Fibroblast of lung (primary cell): ENCODE measurements around the gene IL3.

Experiments used
- CTCF ChIP-seq, 2 donors: IDR thresholded peaks in 1 of 2; conservative IDR thresholded peaks in 1 of 2; 1 replicate in 1 of 2; 2 replicates in 1 of 2; pipeline ENCODE4 v1.5.1; 2011 to 2012; ENCODE audit warnings: low read length in 2 of 2, control low read depth in 1 of 2, inconsistent platforms in 1 of 2, low read depth in 1 of 2, mild to moderate bottlenecking in 1 of 2
- EZH2 ChIP-seq: IDR thresholded peaks from 2 replicates; pipeline ENCODE4 v1.5.1; 2012; ENCODE audit warnings: low read length, control low read depth, mild to moderate bottlenecking; ENCODE audit errors: missing control alignments

- TF ChIP-seq CTCF (conservative IDR thresholded peaks at IDR 0.05 in 1 of 2, IDR thresholded peaks at IDR 0.05 in 1 of 2; ENCODE audit: low read depth in 1 of 2, low read length in 2 of 2) (no peak), EZH2 (no peak)
These were observed 9.1 kb downstream of the IL3 start for GRCh38 chr5:132069561-132069960.
